GM19468 (cell line): ENCODE results near the gene BCOR.

Source experiments
- ATAC-seq: cut with Tn5 transposase; IDR thresholded peaks from one replicate; pipeline ENCODE4 v1.9.1; 2021; ENCODE audit warnings: mild to moderate bottlenecking, moderate library complexity, moderate number of reproducible peaks; ENCODE audit not compliant: unreplicated experiment; ENCODE audit errors: extremely low read depth

The BCOR gene

DNA sequence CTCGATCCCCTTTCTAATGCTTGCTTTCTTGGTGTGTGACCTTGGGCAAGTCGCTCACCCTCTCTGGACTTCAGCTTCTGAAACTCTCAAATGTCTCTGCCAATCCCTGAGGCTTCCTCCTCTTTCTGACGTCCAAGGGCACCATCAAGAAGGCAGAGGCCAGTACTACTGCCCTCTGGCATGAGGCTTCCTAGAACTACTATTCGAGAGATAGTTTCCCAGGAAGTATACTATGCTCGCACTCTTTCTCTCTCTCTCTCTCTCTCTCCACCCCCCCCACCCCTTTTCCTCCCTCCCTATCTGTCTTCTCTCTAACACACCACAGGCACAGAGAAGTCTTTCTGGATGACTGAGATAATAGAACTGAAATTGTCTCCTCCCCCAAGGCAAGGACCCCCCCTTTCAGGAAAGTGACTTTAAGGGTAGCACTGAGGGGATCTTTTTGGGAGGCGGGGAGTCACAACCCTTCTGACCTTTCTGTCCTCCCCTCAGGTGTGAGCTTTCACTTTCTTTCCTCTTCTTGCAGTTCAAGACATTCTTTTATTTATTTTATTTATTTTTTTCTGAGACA lies 20.0 kb upstream of the BCOR start:
- ATAC-seq = no peak

DNA sequence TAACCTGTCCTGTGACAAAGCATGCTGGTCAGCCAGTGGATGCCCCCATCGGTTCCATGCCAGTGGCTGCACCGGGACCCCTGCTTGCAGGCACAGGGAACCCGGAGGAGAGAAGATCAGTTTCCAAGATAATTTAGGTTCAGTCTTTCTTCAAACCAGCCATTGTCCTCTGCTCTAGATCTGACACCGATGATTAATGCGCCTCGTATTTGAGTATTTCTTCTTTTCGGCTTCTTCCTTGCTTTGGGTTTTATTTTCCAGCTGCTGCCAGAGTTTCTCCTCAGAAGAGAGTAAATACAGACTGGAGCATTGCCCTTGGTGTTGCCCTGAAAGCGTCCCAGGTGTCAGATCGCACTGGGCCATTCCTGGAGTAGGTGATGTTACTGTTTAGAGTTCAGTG lies 19.2 kb upstream of the BCOR start:
- ATAC-seq = no peak

DNA sequence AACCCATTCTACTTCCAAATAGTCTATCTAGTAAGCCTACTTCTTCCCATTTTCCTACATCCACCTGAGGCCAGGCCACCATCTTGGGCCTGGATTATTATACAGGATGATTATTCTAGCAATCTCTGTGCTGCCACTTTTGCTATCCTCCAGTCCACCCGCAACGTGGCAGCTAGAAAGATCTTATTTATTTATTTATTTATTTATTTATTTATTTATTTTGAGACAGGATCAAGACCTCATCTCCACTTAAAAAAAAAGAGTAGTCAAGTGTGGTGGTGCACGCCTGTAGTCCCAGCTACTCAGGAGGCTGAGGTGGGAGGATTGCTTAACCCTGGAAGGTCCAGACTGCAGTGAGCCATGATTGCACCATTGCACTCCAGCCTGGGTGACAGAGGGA lies 15.2 kb upstream of the BCOR start:
- no peak for ATAC-seq

DNA sequence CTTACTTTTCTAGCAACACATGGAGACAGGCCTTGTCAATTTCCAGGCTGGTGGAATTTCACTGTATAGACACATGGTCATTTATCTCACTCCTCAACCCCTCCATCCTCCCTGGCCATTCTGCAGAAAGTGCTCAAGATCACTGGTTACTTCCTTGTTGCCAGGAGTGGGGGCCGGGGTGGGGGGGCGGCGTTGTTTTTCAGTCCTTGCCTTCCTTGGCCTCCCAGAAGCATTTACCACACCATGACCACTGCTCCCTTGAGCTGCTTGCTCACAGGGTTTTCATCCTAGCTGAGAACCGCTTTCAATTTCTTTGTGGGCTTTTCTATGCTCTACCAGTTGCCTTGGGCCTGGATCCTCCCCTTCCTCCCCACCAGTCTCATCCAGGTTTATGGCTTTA lies 14.1 kb upstream of the BCOR start:
- no peak for ATAC-seq

DNA sequence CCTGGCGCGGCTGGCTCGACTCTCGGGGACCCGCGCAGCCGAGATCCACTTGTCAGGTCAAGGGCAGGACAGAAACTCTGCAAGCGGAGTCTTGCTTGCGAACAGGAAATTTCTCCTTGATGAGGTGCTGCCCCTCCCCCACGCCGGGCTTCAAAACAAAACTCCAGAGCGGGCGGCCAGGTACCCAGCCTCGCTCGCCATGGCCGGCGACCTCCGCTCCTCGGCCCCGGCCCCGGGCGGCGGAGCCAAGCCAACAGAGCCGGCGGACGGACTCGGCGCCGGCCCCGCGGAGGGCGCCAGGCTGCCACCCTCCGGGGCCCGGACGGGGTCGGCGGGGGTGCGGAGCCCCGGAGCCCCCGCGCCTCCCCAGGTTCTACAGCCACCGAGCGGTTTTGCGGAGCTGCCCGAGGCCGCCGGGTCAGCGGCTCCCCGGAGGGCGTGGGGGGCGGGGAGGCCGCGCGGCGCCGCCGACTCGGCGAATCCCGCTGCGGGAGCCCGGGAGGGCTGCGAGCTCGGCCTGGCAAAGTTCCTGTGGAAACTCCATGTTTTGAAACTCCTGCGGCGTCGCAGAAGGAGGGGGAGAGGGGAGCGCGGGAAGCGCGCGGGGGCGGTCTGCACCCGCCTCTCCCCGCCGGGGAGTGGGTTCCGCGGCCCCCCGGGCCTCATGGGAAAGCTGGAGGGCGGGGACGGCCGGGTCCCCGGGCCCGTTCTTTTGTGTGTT lies 11.7 kb upstream of the BCOR start:
- no peak for ATAC-seq

DNA sequence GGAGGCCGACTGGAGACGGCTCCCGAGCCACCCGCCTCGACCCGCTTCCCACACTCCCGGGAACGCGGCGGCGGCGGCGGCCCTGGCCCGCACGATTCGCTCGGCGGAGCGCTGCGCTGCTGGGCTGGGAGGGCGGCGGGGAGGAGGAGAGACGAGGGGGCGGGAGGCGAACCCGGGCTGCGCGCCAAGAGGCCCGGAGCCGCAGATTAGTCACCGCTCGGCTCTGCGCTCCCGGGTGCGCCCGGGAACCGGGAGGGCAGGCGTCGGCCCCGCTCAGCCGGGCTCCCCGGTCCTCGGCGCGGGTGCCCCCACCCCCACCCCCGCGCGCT lies 11.2 kb upstream of the BCOR start:
- ATAC-seq = no peak

DNA sequence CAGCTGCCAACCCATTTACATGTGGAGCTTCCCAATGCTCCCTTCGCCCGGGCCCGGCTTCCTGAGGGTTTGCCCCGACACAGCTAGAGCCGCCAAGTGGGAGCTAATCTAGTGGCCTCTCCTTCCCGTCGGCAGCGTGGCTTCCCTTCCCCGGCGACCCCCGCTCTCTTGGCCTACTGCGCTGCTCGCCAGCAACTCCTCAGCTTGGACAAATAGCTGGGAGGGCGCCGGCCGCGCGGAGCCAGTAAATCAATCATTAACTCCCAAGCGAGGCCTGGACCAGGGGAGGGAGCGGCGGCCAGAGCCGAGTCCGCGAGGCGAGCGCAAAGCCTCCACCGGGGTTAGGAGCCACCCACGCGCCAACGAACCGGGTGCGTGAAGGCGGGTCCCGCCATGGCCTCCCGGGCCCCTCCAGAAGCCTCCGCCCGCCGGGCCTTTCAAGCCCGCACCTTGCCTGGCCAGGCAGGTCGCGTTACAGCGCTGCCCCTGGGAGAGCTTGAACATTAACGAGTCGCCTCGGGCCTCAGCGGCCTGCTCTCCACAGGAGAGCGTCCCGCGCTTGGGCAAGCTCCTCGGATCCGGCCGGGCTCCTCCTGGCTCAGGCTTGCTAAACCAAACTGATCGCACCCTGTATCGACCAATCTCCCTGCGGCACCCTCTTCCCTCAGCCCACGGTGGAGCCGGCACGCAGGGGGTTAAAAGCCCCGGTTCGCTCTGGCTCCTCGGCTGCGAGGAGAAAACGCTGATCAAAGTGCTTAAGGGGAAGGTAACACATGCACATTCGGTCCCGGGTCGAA lies 10.6 kb upstream of the BCOR start:
- no peak for ATAC-seq

DNA sequence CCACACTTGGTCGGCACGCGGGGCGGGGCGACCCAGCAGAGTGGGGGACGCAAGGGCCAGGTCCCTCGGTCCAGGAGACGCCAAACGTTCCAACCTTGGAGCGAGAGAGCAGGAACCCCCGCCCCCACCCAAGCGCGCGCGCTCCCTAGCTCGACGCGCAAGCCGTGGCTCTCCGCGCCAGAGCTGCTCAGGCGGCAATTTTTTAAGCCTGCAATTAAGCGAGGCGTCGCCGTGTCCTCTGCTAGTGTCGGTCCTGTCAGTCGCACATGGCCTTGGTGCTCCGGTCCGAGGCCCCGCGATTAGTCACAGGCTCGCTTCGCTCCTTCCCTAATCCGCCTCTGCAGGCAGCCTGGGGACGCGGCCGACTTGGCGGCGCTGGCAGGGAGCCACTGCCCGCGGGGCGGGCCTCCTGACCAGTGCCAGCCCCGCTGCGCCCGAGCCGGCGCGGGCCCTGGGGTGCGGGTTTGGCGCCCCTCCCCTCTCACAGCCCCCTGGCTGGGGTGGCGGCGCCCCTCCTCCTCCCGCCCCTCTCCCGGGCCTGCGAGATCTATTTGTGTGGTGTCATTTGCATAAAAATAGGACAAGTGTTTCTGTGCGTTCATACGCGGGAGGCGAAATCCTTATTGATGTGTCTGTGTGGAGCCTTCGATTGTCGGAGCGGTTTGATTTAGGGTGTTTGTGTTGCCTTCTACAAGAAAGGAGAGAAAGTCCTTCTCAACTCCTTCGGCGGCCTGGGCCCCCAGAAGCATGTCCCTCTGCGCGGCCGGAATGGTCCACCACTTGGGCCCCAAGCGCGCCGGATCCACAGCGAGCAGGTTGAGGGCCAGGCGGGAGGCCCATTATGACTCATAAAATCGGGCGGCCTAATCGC lies 9.8 kb upstream of the BCOR start:
- ATAC-seq = no peak

DNA sequence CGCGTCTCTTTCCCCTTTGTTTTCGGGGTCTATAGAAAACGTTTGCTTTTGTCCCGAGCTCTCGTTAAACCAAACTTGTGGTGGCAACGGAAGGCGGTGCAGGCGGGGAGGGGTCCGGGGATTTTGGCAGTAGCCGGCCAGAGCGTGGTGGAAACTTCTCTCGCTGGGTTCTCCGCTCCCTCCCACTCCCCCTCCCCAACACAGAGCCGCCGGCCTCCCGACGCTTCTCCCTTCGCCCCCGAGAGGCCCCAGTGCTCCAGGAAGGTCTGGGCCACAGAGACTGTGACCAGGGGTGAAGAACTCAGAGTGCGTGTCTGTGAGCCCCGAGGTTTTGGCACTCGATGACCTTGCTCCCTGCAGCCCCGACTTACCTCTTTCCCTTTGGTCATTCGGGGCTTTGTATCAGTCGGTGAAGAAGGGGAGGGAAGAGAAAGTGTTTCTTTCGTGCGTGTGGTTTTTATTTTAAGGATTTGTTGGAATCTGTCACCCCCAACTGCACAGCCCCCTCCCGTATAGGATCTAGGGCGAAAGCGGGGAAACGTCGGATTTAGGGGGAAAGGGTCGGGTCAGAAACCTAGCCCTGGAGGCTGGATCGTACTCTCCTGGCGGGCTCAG lies 9.0 kb upstream of the BCOR start:
- ATAC-seq = no peak

DNA sequence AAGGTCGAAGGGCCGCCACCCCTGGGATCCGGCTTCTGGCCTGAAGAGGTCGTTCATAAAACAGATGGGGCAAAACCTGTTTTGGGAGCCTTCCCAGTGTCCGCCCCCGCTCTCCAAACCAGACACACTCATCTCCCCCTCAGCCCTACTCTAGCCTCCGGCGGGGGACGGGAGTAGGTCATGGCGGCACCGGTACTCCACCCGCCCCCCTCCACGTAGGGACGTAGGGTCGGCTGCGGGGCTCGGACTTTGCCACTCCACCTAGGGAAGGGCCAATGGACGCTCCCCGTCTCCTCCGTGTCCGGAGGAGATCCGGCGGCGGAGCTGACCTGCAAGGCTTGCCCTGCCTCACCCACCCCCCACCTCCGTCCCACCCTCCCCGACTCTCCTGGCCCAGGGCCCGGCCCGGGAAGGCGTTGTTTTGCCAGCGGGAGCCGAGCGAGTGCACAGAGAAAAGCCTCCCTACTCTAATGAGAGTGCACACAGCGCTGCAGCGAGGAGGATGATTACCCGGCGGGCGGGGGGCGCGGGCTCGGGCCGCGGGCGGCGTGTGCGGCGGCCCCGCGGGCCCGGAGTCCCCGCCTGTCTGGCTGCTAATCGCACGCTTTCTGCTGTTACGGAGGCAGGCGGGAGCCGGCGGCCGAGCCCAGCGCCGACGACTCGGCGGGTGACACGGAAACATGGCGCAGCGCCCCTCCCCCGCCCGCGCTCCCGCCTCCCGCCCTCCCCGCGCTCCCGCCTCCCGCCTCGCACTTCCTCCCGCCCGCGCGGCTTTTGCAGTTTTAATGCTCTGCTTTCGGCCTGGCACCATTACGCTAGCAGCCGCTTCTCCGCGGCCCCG lies 8.3 kb upstream of the BCOR start:
- no peak for ATAC-seq

DNA sequence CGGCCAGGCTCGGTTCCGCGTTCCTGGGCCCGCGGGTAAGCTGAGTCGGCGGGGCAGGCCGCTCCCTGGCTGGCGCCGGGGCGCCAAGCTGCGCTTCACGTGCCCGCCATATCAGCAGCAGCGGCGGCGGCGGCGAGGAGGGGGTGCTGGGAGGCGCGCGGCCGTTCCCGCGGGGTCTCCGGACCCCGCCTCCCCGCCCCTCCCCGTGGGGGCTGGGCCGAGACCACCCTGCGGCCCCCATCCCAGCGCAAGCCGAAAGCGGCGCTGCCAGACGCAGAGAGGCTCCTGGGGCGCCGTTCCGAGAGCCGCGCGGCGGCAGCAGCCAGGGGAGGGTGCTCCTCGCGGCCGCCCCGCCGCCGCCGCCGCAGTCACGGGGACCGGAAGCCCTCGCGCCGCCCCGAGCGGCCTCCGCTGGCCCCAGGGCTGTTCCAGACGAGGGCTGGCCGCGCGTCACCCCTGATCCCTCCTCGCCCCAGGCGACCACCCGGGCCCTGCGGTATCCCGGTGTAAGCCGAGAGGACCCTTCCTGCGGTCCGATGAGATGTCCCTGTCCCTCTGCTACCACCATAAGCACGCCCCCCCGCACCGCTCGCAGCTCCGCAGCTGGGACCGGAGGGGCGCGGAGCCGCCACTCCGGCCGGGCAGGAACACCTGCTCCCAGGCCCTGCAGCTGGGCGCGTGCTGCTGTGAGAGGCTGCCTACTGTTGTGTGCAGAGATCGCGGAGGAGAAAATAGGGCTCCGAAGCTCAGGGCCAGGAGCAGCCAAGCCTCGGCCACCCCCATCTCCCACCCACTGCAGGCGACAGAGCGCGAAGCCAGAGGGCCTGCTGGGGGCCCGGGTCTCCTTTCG lies 7.5 kb upstream of the BCOR start:
- ATAC-seq = no peak

DNA sequence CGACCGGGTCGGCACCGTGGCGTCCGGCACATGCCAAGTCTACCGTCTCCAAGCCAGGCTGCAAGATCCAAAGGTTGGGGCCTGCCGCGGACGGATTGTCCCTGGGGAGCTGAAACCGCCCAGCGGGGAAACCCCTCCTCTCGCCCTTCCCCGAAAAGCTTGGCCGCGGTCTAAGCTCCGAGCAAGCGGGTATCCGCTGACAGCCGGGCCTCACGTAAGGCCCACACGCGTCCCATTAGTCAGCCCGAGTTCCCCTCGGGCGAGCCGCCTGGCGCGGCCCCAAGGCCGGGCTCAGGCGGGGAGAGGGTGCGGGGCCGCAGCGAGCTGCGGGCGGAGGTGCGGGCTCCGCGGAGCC lies 6.8 kb upstream of the BCOR start:
- ATAC-seq = no peak

DNA sequence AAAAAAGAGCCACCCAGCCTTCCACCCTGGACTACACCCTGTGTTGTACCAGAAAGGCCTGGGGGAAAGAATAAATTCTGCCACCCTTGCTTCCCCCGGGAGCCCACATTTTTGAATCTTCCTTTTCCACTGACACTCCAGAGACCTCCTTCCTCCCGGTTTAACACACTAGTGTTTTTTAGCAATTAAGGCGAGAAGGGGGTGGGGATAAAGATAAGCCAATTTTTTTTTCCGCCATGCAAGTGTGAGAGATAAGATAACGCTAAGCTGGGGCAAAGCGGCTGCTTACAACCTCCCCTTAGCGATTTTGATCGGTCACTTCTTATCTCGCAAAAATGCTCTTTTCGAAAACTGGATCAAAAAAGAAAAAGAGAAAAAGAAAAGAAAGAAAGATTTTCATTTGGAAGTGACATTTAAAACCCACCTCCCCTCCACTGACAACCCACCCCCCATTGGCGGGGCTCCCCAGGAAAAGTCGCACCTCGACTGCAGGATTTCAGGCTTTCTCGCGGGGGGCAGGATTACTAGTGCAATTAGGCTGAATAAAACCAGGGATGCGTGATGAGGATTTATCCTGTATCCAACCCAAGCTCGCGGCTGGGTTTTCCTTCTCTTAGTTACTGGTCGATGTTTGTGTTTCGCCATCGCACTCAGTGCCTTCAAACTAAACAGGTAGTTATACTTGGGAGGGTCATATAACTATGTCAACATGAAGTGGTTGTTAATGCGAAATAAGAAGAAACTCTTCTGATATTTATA lies 6.0 kb upstream of the BCOR start:
- ATAC-seq = no peak

DNA sequence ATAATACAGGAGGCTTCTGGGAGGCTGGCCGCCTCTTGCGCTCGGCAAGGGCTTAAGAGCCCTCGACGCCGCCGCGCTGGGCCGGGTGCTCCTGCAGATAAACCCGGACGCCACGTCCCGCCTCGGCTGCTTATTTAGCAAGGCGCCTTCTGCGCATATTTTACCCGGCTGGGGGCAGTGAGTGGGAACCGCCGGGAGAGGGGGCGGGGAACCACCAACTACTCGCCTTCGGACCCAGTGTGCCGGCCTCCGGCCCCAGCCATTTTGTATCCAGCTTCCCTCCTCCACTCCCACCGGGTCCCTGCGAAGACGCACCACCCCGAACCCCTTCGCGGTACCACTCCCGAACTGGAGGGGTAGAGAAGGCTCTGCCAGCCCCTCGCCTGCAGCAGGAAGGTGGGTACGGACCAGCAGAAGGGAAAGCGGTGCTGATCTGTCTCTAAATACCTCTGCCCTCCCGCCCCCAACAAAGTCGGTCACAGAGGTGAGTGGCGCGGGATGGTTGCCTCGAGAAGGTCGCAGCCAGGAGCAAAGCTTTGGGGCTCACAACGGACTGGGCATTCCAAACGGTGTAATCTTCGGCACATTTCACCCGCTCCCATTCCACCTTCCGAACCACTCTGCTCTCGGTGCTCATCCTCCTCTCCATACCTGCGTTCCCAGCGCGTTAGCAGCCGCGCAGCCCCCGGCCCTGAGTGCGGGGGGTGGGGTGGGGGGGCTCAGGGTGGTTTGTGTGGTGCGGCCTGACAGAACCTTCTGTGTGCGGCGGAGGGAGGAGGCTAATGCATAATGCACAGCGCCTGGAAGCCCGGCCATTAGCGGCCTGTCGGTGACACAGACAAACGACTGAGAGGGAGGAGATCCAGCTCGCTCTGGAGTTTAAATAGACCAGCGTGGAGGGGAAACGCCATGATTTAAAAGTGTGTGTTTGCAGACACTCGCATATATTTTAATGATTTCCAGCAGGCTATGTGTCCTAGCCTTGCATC lies 4.9 kb upstream of the BCOR start:
- no peak for ATAC-seq

DNA sequence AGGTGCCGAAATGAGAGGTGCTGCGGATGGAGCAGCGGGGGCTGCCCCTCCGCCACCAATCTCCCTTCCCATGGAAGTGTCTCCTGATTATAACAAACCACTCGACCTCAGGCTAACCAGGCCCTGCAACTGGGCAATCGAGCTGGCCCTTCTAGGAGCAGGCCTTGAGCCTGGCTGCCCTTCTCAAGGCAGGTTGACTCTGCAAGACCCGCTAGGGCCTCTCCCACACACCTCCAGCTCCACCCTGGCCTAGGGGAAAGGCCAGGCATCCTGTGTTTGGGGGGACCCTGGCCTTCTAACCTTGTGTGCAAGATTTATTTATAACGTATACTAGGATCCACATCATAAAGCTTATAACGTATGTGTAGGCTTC lies 3.7 kb upstream of the BCOR start:
- ATAC-seq = no peak

DNA sequence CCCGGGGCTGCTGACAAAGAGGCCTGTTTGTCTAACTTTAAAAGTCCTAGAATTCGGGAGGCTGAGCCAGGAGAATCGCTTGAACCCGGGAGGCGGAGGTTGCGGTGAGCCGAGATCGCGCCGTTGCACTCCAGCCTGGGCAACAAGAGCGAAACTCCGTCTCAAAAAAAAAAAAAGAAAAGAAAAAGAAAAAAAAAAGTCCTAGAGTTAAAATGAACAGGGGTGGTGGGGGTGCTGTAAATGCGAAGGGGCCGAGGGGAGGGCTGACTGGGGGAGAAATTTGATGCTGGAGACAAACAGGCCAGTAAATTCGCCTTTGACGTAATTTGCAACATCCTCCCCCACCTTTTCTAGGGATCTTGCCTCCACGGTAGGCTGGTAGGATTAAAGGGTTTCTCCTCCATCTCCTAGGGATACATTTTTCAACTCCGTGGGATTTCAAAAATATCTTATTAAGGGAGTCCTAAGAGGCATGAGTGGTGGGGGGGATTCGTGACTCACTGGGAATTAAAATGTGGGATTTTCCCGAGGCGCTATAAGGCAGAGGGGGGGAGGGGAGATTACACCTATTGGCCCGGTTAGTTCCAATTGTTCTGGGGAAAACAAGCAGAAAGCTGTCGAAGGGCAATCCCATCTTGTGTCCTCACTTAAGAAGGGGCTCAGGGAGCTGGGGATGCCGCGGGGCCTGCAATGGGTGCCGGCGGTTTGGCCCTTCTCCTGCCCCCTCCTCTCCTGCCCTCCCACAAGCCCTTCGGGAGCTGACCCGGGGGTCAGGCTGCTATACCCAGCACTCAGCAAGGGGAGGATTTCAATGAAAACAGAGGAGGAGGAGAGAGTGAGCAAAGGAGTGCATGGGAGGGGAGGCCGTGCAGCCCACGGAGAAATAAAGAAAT lies 3.0 kb upstream of the BCOR start:
- ATAC-seq = no peak
